ENCODE measurements around the gene TCP11X1.
"Not testable (repeated sequence)": the region's sequence is repeated elsewhere in the genome, so short reads cannot be mapped to it uniquely, and the experiment has no call there.

DNA sequence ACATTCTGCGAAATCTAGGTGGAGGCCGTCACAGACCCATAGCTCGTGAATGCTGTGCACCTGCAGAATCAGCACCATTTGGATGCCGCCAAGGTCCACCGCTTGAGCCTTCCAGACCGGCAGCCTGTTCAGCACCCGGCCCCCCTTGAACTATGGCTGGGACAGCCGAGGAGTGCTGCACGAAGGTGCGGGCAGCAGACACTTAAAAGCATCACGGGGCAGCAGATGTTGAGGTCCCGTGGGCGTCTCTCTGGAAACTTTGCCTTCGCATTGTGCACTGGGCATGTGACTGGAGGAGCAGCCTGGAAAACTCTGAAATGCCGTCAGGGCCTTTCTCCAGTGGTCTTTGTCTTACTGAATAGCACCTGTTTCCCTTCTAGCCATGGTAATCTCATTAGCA, 25.2 kb downstream of the TCP11X1 start:
- TF ChIP-seq, protein P1, sequence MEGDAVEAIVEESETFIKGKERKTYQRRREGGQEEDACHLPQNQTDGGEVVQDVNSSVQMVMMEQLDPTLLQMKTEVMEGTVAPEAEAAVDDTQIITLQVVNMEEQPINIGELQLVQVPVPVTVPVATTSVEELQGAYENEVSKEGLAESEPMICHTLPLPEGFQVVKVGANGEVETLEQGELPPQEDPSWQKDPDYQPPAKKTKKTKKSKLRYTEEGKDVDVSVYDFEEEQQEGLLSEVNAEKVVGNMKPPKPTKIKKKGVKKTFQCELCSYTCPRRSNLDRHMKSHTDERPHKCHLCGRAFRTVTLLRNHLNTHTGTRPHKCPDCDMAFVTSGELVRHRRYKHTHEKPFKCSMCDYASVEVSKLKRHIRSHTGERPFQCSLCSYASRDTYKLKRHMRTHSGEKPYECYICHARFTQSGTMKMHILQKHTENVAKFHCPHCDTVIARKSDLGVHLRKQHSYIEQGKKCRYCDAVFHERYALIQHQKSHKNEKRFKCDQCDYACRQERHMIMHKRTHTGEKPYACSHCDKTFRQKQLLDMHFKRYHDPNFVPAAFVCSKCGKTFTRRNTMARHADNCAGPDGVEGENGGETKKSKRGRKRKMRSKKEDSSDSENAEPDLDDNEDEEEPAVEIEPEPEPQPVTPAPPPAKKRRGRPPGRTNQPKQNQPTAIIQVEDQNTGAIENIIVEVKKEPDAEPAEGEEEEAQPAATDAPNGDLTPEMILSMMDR (IDR thresholded peaks at IDR 0.05): not testable (repeated sequence)
- TF ChIP-seq POLR2A (IDR thresholded peaks at IDR 0.05): not testable (repeated sequence)
